Effector memory CD4-positive, alpha-beta T cell (primary cell): ENCODE results near the gene ZNF560.

Experiments used
- DNase-seq, 3 donors: peaks; one replicate each; pipeline ENCODE4 v3.0.0-alpha.2; 2020
- H3K27ac ChIP-seq: 2 replicates; pipeline ENCODE4 v1.7.0; 2013; ENCODE audit warnings: mild to moderate bottlenecking, low read length, moderate library complexity; ENCODE audit not compliant: insufficient read depth, poor library complexity, severe bottlenecking
- H3K27me3 ChIP-seq: replicated peaks from 2 replicates; pipeline ENCODE4 v1.7.0; 2013; ENCODE audit warnings: mild to moderate bottlenecking, low read length; ENCODE audit not compliant: insufficient read depth, control insufficient read depth, poor library complexity, severe bottlenecking
- H3K36me3 ChIP-seq: 2 replicates; pipeline ENCODE4 v1.7.0; 2013; ENCODE audit warnings: mild to moderate bottlenecking, low read length, moderate library complexity; ENCODE audit not compliant: control insufficient read depth, insufficient read depth
- H3K4me1 ChIP-seq: 2 replicates; pipeline ENCODE4 v1.7.0; 2013; ENCODE audit warnings: low read length, mild to moderate bottlenecking; ENCODE audit not compliant: control insufficient read depth, insufficient read depth, poor library complexity, severe bottlenecking
- H3K4me3 ChIP-seq: 2 replicates; pipeline ENCODE4 v1.7.0; 2013; ENCODE audit warnings: low read length, low read depth, mild to moderate bottlenecking; ENCODE audit not compliant: insufficient read depth, poor library complexity, severe bottlenecking
- H3K9me3 ChIP-seq: 2 replicates; pipeline ENCODE4 v1.7.0; 2013; ENCODE audit warnings: mild to moderate bottlenecking, low read length, moderate library complexity; ENCODE audit not compliant: control insufficient read depth

Gene ZNF560

DNA sequence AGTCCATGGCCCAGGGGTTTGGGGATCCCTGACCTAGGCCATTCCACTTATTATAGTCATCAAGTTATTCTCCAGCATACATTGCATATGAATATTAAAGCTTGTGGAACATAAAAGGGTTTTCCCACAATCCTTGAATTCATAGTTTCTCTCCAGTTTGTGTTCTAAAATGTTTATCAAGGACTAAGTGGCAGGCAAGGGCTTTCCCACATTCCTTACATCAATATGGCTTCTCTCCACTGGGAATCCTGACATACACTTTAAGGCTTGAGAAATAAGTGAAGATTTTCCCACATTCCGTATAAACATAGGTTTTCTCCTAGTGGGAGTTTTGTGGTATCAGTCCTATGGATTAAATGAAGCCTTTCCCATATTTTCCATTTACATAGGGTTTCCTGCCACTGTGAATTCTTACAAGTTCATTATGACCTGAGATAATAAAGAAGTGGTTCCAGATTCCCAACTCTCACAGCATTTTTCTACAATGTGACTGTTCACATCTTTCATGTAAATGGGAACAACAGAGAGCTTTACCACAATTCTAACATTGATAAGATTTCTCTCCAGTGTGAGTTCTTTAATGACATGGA lies 25.6 kb upstream of the ZNF560 start:
- no peak for DNase-seq
- Histone ChIP-seq H3K36me3 (peaks cover 10% of the 10 kb centered on the region), H3K27ac (no peak overlapping the region), H3K27me3 (no peaks in the 10 kb centered on the region), H3K4me1 (no peaks in the 10 kb centered on the region), H3K9me3 (peaks cover 66% of the 10 kb centered on the region), H3K4me3 (no peak overlapping the region)

DNA sequence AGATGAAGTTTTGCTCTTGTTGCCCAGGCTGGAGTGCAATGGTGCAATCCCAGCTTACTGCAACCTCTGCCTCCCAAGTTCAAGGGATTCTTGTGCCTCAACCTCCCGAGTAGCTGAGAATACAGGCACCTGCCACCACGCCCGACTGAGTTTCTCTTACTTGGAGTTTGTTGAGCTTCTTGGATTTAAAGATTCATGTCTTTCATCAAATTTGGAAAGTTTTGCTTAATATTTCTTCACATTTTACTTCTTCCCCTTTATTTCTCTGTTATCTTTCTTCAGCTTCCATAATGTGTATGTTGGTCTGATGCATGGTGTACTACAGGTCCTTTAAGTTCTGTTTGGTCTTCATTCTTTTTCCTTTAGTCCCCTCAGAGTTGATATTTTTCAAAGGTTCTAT lies 8.9 kb upstream of the ZNF560 start:
- H3K27me3 ChIP-seq: no peaks in the 10 kb centered on the region
- DNase-seq: no peak
- no peaks in the 10 kb centered on the region for H3K4me1 ChIP-seq
- H3K4me3 ChIP-seq: no peak overlapping the region
- H3K27ac ChIP-seq: no peak overlapping the region
- H3K36me3 ChIP-seq: no peaks in the 10 kb centered on the region
- peaks cover 11% of the 10 kb centered on the region for H3K9me3 ChIP-seq

DNA sequence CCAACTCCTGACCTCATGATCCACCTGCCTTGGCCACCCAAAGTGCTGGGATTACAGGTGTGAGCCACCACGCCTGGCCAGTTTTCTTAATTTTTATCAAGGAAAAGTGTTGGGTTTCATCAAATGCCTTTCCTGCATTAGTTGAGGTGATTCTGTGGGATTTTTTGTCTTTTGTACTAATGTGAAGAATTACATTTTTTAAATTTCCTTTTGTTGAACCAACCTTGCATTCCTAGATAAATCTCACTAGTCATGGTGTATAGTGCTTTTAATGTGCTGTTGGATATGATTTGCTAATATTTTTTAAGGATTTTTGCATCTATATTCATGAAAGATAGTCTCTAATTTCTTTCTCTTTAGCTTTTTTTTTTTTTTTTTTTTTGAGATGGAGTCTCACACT lies 2.4 kb upstream of the ZNF560 start:
- no peaks in the 10 kb centered on the region for H3K4me1 ChIP-seq
- no peaks in the 10 kb centered on the region for H3K27me3 ChIP-seq
- no peak overlapping the region for H3K4me3 ChIP-seq
- DNase-seq: no peak
- peaks cover 17% of the 10 kb centered on the region for H3K9me3 ChIP-seq
- H3K36me3 ChIP-seq: no peaks in the 10 kb centered on the region
- no peak overlapping the region for H3K27ac ChIP-seq

DNA sequence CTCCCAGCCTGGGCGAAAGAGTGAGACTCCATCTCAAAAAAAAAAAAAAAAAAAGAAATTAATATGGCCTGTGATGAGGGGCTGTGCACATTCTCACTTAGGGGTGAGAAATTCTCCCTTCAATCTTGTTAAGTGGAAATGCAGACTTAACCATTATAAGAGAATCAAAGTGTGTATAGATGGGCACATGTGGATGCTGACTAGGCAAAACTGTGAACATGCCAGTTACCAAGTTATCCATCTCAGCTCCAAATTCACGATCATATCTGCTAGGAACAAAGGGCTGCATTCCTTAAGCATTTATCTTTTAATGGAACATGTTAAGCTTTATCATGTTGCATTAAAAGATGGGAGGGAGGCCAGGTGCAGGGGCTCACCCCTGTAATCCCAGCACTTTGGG lies 4.3 kb downstream of the ZNF560 start:
- DNase-seq: no peak
- no peaks in the 10 kb centered on the region for H3K27me3 ChIP-seq
- peaks cover 10% of the 10 kb centered on the region for H3K9me3 ChIP-seq
- H3K36me3 ChIP-seq: no peaks in the 10 kb centered on the region
- H3K4me3 ChIP-seq: no peak overlapping the region
- no peaks in the 10 kb centered on the region for H3K4me1 ChIP-seq
- H3K27ac ChIP-seq: no peak overlapping the region

DNA sequence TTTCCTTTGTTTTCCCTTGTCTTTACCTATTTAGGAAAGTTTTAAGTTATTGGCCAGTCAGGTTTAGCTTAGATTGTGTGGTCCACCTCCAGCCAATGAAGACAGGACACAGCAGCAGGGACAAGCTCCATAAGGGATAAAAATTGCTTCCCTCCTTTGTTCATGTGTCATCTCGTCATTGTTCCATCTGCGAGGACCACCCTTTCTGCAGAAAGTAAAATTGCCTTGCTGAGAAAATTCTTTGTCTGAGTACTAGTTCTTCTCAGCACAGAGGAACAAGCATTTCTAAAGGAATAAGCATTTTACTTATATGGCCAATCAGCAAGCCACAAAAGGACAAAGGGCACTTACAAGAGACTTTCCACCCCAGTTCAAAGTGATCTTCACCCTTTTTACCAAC lies 11.4 kb downstream of the ZNF560 start:
- Histone ChIP-seq H3K4me3 (no peak overlapping the region), H3K9me3 (peaks cover 27% of the 10 kb centered on the region), H3K4me1 (no peaks in the 10 kb centered on the region), H3K27ac (no peak overlapping the region), H3K27me3 (no peaks in the 10 kb centered on the region), H3K36me3 (no peaks in the 10 kb centered on the region)
- no peak for DNase-seq

DNA sequence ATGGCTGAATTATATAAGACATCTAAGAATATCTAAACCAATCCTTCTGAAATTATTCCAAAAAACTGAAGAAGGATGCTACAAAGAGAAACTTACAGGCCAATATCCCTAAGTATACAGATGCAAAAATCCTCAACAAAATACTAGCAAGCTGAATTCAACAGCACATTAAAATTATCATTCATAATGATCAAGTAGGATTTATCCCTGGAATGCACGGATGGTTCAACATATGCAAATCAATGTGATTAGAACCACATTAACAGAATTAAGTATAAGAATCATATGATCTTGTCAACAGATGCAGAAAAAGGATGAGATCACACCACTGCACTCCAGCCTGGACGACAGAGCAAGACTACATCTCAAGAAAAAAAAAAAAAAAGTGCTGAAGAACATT lies 13.3 kb downstream of the ZNF560 start:
- no peaks in the 10 kb centered on the region for H3K36me3 ChIP-seq
- DNase-seq: no peak

DNA sequence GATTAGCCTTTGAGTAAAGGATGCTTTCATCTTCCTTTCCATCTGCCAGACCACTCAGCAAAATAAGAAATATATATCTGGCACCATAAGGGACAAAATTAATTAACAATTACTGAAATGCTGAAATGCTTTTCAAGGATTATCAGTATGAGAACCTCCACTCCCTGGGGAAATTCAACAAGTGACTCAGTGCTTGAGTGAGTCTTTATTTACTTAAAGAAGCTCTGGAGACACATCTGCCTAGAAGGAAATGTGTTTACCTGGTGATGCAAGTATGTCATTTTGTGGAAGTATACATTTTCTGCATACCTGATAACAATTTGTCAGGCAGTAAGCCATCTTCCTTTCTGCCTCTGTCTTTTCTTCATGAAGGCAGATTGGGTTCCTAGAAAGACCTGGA lies 23.4 kb downstream of the ZNF560 start:
- Histone ChIP-seq H3K4me3 (no peak overlapping the region), H3K27me3 (no peaks in the 10 kb centered on the region), H3K4me1 (no peaks in the 10 kb centered on the region), H3K9me3 (peaks cover 3% of the 10 kb centered on the region), H3K36me3 (no peaks in the 10 kb centered on the region), H3K27ac (no peak overlapping the region)
- no peak for DNase-seq

More for the DNA sequence above, 13.3 kb downstream of the ZNF560 start:
- peaks cover 27% of the 10 kb centered on the region for H3K9me3 ChIP-seq
- H3K27me3 ChIP-seq: no peaks in the 10 kb centered on the region
- no peaks in the 10 kb centered on the region for H3K4me1 ChIP-seq
- no peak overlapping the region for H3K4me3 ChIP-seq
- no peak overlapping the region for H3K27ac ChIP-seq

DNA sequence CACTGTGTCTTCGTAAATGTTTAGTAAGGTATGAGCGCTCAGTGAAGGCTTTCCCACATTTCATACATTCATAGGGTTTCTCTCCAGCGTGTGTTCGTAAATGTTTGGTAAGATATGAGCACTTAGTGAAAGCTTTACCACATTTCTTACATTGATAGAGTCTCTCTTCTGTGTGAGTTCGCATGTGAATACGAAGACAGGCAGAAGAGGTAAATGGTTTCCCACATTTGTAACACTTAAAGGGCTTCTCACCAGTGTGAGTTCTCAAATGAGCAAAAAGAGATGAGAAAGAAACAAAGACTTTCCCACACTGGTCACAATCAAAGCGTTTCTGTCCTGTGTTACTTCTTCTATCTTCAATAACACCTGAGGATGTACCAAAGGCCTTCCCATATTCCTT lies 31.3 kb downstream of the ZNF560 start:
- Histone ChIP-seq H3K4me1 (no peaks in the 10 kb centered on the region), H3K4me3 (no peak overlapping the region), H3K36me3 (no peaks in the 10 kb centered on the region), H3K27me3 (no peaks in the 10 kb centered on the region), H3K9me3 (peaks cover 25% of the 10 kb centered on the region), H3K27ac (no peak overlapping the region)
- no peak for DNase-seq

DNA sequence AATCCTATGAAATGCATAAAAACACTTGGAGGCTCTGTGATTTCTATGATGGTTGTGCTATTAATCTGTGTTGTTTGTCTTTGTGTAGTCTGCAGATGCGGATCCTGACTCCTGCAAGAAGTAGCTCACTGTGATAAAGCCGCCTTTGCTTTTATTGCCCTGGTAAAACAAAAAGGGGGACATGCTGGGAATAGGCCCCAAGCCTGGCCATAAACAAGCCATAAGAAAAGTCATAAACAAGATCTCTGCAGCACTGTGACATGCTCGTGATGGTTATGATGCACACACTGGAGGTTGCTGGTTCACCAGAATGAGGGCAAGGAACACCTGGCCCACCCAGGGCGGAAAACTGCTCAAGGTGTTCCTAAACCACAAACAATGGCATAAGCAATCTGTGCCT lies 36.5 kb downstream of the ZNF560 start:
- H3K9me3 ChIP-seq: peaks cover 11% of the 10 kb centered on the region
- no peak for DNase-seq

DNA sequence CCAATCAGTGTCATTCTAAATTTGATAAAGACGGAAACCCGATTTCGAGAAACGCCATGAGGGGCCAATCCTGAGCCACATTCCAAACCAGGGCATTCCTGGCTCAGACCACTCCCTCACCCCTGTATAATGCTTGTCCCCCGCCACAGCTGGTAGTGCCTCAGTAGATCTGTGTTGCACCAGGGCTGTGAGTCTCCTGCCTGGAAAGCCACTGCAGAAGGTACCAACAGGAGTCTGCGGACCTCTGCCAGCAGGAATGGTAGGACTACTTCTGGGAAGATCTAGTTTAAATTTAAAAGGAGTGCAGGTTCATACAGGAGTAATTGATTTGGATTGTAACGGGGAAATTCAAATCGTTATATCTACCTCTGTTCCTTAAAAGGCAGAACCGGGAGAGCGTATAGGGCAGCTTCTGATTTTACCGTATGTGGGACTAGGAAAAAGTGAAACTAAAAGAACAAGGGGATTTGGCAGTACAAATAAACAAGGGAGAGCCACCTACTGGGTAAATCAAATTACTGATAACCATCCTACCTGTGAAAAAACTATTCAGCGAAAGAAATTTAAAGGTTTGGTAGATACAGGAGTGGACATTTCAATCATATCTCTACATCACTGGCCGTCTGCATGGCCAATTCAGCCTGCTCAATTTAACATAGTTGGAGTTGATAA lies 42.3 kb downstream of the ZNF560 start:
- no peak for DNase-seq
- H3K27ac ChIP-seq: no peak overlapping the region
- H3K4me3 ChIP-seq: no peak overlapping the region
- H3K36me3 ChIP-seq: no peaks in the 10 kb centered on the region
- H3K9me3 ChIP-seq: peaks cover 21% of the 10 kb centered on the region
- H3K27me3 ChIP-seq: no peaks in the 10 kb centered on the region
- no peaks in the 10 kb centered on the region for H3K4me1 ChIP-seq

More for the DNA sequence above, 36.5 kb downstream of the ZNF560 start:
- Histone ChIP-seq H3K36me3 (no peaks in the 10 kb centered on the region), H3K4me3 (no peak overlapping the region), H3K27me3 (no peaks in the 10 kb centered on the region), H3K4me1 (no peaks in the 10 kb centered on the region), H3K27ac (no peak overlapping the region)
